K562 (cell line): ENCODE data around the gene MTHFD2. TPM values are rescaled to one million over a fixed set of nuclear protein-coding genes. Genes with fewer than 3 reads are reported as not detected.

ENCODE experiments used
- ADNP ChIP-seq: fragments of 200-800 bp; sonication (Bioruptor generic); IDR thresholded peaks from 2 replicates; pipeline ENCODE4 v1.6.1; 2016; ENCODE audit warnings: missing genetic modification characterization, missing compliant biosample characterization
- KLF10 ChIP-seq: fragments of 250-450 bp; sonication (Bioruptor Pico); IDR thresholded peaks from 2 replicates; pipeline ENCODE4 v1.6.1; 2021; ENCODE audit warnings: matching md5 sums
- ZKSCAN8 ChIP-seq: fragments of 200-800 bp; sonication (Bioruptor generic); IDR thresholded peaks from 2 replicates; pipeline ENCODE4 v1.6.1; 2016; ENCODE audit warnings: missing genetic modification characterization, missing compliant biosample characterization
- ZNF384 ChIP-seq: IDR thresholded peaks from 2 replicates; pipeline ENCODE4 v1.6.1; 2012; ENCODE audit warnings: low read depth, low read length, improper control_type of control experiment
- ZNF507 ChIP-seq: conservative IDR thresholded peaks from 2 replicates; pipeline ENCODE4 v1.6.1; 2017; ENCODE audit warnings: missing genetic modification characterization, missing compliant biosample characterization
- ZNF717 ChIP-seq: fragments of 250-450 bp; sonication (Bioruptor Pico); IDR thresholded peaks from 2 replicates; pipeline ENCODE4 v1.5.0; 2021
- ZNF77 ChIP-seq: fragments of 250-450 bp; sonication (Bioruptor Pico); IDR thresholded peaks from 2 replicates; pipeline ENCODE4 v1.5.0; 2020
- polyA plus RNA-seq, 8 experiments: library from polyadenylated mRNA; depleted of rRNA in 4 of 8; stranded (reverse) in 5 of 8; unstranded in 3 of 8; fragments of >200 nt; fragmentation: Nextera tagmentation in 2 of 8; fragmentation: Illumina TruSeq in 1 of 8; extraction: Ambion mirVana in 2 of 8; extraction: Trizol in 1 of 8; gene quantifications; 2 replicates each; pipeline versions ENCODE4 v1.2.1 to v1.2.3, GENCODE V29; 2011 to 2014; ENCODE audit warnings: inconsistent platforms in 1 of 8, missing spikeins in 1 of 8
- total RNA-seq, 7 experiments: library from RNA; depleted of rRNA in 6 of 7; stranded (reverse); fragments of >200 nt in 6 of 7; fragmentation: Illumina TruSeq in 2 of 7; extraction: Trizol in 2 of 7; gene quantifications; 2 replicates each; pipeline versions ENCODE4 v1.2.1 to v1.2.3, GENCODE V29; 2011 to 2021; ENCODE audit warnings: low replicate concordance in 1 of 7
- TF ChIP-seq, protein P1 (sequence below): fragments of 250-450 bp; sonication (Bioruptor Pico); IDR thresholded peaks from 2 replicates; pipeline ENCODE4 v1.5.0; 2020; ENCODE audit warnings: mild to moderate bottlenecking
- TF ChIP-seq, protein P2 (sequence below): fragments of 450-650 bp; formaldehyde crosslinking; IDR thresholded peaks from 2 replicates; pipeline ENCODE4 v1.4.0; 2020; ENCODE audit warnings: mild to moderate bottlenecking, moderate library complexity
- TF ChIP-seq, protein P3 (sequence below): fragments of 250-450 bp; sonication (Bioruptor Pico); IDR thresholded peaks from 2 replicates; pipeline ENCODE4 v1.8.0; 2022; ENCODE audit warnings: inconsistent platforms
- TF ChIP-seq, protein P4 (sequence below), 2 experiments: fragments of 450-650 bp; IDR thresholded peaks; 2 replicates each; pipeline ENCODE4 v1.6.1; 2016
- TF ChIP-seq, protein P5 (sequence below): IDR thresholded peaks from 2 replicates; pipeline ENCODE4 v1.6.1; 2011; ENCODE audit not compliant: insufficient read length; ENCODE audit errors: extremely low read depth
- TF ChIP-seq, protein P6 (sequence below): fragments of 150-350 bp; conservative IDR thresholded peaks from 2 replicates; pipeline ENCODE4 v1.6.1; 2014; ENCODE audit warnings: low read length
- TF ChIP-seq, protein P7 (sequence below): sonication (generic); formaldehyde crosslinking; IDR thresholded peaks from 2 replicates; pipeline ENCODE4 v1.8.0; 2022; ENCODE audit warnings: mild to moderate bottlenecking, missing genetic modification reagents

Gene MTHFD2
- total and polyA plus RNA-seq, 9 of the 15 experiments (the other 6 are each of a cell fraction or from before 2014, with no cell fraction given) = 113 to 520 (median 234) TPM

DNA sequence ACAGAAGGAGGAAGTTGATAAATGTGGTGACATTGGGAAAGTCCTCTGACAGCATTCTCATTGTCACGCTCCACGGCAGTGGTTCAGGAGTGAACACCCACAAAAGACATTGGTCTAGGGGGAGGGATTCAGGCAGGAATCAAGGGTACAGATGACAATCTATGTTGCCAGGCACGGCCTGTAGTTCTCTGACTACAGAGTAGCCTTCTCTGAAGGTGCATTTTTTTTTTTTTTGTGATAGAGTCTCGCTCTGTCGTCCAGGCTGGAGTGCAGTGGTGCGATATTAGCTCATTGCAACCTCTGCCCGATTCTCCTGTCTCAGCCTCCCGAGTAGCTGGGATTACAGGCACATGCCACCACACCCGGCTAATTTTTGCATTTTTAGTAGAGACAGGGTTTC is 12.4 kb upstream of the MTHFD2 start (continued):
- TF ChIP-seq KLF10 (CRISPR knock-in tag) (no peak), ZKSCAN8 (no peak), ZNF507 (tag) (no peak), ZNF717 (CRISPR knock-in tag) (no peak), ZNF77 (CRISPR knock-in tag) (no peak), ZNF384 (peak; percentile 90), ADNP (tag) (0 out of 2 replicates have a peak, but pooled peaks have one; percentile 35)
- TF ChIP-seq, protein P1, sequence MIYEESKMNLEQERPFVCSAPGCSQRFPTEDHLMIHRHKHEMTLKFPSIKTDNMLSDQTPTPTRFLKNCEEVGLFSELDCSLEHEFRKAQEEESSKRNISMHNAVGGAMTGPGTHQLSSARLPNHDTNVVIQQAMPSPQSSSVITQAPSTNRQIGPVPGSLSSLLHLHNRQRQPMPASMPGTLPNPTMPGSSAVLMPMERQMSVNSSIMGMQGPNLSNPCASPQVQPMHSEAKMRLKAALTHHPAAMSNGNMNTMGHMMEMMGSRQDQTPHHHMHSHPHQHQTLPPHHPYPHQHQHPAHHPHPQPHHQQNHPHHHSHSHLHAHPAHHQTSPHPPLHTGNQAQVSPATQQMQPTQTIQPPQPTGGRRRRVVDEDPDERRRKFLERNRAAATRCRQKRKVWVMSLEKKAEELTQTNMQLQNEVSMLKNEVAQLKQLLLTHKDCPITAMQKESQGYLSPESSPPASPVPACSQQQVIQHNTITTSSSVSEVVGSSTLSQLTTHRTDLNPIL (CRISPR knock-in tag) = no peak
- TF ChIP-seq, protein P2, sequence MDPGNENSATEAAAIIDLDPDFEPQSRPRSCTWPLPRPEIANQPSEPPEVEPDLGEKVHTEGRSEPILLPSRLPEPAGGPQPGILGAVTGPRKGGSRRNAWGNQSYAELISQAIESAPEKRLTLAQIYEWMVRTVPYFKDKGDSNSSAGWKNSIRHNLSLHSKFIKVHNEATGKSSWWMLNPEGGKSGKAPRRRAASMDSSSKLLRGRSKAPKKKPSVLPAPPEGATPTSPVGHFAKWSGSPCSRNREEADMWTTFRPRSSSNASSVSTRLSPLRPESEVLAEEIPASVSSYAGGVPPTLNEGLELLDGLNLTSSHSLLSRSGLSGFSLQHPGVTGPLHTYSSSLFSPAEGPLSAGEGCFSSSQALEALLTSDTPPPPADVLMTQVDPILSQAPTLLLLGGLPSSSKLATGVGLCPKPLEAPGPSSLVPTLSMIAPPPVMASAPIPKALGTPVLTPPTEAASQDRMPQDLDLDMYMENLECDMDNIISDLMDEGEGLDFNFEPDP (CRISPR knock-in tag) = no peak
- TF ChIP-seq, protein P3, sequence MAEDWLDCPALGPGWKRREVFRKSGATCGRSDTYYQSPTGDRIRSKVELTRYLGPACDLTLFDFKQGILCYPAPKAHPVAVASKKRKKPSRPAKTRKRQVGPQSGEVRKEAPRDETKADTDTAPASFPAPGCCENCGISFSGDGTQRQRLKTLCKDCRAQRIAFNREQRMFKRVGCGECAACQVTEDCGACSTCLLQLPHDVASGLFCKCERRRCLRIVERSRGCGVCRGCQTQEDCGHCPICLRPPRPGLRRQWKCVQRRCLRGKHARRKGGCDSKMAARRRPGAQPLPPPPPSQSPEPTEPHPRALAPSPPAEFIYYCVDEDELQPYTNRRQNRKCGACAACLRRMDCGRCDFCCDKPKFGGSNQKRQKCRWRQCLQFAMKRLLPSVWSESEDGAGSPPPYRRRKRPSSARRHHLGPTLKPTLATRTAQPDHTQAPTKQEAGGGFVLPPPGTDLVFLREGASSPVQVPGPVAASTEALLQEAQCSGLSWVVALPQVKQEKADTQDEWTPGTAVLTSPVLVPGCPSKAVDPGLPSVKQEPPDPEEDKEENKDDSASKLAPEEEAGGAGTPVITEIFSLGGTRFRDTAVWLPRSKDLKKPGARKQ (CRISPR knock-in tag) = no peak
- TF ChIP-seq, protein P4, sequence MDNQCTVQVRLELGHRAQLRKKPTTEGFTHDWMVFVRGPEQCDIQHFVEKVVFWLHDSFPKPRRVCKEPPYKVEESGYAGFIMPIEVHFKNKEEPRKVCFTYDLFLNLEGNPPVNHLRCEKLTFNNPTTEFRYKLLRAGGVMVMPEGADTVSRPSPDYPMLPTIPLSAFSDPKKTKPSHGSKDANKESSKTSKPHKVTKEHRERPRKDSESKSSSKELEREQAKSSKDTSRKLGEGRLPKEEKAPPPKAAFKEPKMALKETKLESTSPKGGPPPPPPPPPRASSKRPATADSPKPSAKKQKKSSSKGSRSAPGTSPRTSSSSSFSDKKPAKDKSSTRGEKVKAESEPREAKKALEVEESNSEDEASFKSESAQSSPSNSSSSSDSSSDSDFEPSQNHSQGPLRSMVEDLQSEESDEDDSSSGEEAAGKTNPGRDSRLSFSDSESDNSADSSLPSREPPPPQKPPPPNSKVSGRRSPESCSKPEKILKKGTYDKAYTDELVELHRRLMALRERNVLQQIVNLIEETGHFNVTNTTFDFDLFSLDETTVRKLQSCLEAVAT (IDR thresholded peaks at IDR 0.05) = 0 out of 4 replicates have a peak, but pooled peaks of 1 of the 2 experiments have one; percentile 11
- TF ChIP-seq, protein P5, sequence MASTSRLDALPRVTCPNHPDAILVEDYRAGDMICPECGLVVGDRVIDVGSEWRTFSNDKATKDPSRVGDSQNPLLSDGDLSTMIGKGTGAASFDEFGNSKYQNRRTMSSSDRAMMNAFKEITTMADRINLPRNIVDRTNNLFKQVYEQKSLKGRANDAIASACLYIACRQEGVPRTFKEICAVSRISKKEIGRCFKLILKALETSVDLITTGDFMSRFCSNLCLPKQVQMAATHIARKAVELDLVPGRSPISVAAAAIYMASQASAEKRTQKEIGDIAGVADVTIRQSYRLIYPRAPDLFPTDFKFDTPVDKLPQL = no peak
- TF ChIP-seq, protein P6, sequence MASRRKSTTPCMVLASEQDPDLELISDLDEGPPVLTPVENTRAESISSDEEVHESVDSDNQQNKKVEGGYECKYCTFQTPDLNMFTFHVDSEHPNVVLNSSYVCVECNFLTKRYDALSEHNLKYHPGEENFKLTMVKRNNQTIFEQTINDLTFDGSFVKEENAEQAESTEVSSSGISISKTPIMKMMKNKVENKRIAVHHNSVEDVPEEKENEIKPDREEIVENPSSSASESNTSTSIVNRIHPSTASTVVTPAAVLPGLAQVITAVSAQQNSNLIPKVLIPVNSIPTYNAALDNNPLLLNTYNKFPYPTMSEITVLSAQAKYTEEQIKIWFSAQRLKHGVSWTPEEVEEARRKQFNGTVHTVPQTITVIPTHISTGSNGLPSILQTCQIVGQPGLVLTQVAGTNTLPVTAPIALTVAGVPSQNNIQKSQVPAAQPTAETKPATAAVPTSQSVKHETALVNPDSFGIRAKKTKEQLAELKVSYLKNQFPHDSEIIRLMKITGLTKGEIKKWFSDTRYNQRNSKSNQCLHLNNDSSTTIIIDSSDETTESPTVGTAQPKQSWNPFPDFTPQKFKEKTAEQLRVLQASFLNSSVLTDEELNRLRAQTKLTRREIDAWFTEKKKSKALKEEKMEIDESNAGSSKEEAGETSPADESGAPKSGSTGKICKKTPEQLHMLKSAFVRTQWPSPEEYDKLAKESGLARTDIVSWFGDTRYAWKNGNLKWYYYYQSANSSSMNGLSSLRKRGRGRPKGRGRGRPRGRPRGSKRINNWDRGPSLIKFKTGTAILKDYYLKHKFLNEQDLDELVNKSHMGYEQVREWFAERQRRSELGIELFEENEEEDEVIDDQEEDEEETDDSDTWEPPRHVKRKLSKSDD = no peak
- TF ChIP-seq, protein P7, sequence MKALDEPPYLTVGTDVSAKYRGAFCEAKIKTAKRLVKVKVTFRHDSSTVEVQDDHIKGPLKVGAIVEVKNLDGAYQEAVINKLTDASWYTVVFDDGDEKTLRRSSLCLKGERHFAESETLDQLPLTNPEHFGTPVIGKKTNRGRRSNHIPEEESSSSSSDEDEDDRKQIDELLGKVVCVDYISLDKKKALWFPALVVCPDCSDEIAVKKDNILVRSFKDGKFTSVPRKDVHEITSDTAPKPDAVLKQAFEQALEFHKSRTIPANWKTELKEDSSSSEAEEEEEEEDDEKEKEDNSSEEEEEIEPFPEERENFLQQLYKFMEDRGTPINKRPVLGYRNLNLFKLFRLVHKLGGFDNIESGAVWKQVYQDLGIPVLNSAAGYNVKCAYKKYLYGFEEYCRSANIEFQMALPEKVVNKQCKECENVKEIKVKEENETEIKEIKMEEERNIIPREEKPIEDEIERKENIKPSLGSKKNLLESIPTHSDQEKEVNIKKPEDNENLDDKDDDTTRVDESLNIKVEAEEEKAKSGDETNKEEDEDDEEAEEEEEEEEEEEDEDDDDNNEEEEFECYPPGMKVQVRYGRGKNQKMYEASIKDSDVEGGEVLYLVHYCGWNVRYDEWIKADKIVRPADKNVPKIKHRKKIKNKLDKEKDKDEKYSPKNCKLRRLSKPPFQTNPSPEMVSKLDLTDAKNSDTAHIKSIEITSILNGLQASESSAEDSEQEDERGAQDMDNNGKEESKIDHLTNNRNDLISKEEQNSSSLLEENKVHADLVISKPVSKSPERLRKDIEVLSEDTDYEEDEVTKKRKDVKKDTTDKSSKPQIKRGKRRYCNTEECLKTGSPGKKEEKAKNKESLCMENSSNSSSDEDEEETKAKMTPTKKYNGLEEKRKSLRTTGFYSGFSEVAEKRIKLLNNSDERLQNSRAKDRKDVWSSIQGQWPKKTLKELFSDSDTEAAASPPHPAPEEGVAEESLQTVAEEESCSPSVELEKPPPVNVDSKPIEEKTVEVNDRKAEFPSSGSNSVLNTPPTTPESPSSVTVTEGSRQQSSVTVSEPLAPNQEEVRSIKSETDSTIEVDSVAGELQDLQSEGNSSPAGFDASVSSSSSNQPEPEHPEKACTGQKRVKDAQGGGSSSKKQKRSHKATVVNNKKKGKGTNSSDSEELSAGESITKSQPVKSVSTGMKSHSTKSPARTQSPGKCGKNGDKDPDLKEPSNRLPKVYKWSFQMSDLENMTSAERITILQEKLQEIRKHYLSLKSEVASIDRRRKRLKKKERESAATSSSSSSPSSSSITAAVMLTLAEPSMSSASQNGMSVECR (CRISPR knock-in tag) = no peak
